GM19240 (cell line): ENCODE results near the gene CDK14.

Experiments
- DNase-seq: peaks from one replicate; pipeline ENCODE4 v3.0.0; 2011; ENCODE audit warnings: low spot score; ENCODE audit not compliant: insufficient read length

CDK14 gene

GRCh38 chr7:91191771-91192170 is 595.6 kb downstream of the CDK14 start:
- DNase-seq, result no peak

GRCh38 chr7:91193141-91193540 is 597.0 kb downstream of the CDK14 start:
- DNase-seq, result no peak

GRCh38 chr7:91194841-91195240 is 598.7 kb downstream of the CDK14 start:
- DNase-seq, result no peak

GRCh38 chr7:91196058-91196457 is 599.9 kb downstream of the CDK14 start:
- DNase-seq, result no peak

- no peak for DNase-seq
These were observed 602.2 kb downstream of the CDK14 start for GRCh38 chr7:91198371-91198770.

- no peak for DNase-seq
These were observed 603.5 kb downstream of the CDK14 start for GRCh38 chr7:91199601-91200000.

GRCh38 chr7:91201442-91202113 is 605.5 kb downstream of the CDK14 start:
- no peak for DNase-seq

GRCh38 chr7:91206361-91206960 is 610.3 kb downstream of the CDK14 start:
- DNase-seq, result no peak

GRCh38 chr7:91212582-91212981 is 616.5 kb downstream of the CDK14 start:
- no peak for DNase-seq

GRCh38 chr7:91226411-91226810 is 630.3 kb downstream of the CDK14 start:
- no peak for DNase-seq

GRCh38 chr7:91228327-91228726 is 632.2 kb downstream of the CDK14 start:
- no peak for DNase-seq

GRCh38 chr7:91228927-91229558 is 632.9 kb downstream of the CDK14 start:
- DNase-seq, result no peak

GRCh38 chr7:91230100-91230499 is 634.0 kb downstream of the CDK14 start:
- no peak for DNase-seq

GRCh38 chr7:91230503-91230902 is 634.4 kb downstream of the CDK14 start:
- DNase-seq, result no peak

GRCh38 chr7:91233212-91233611 is 637.1 kb downstream of the CDK14 start:
- no peak for DNase-seq

- DNase-seq, result no peak
These were observed 639.2 kb downstream of the CDK14 start for GRCh38 chr7:91235211-91235832.

- no peak for DNase-seq
These were observed 643.1 kb downstream of the CDK14 start for GRCh38 chr7:91239171-91239604.

GRCh38 chr7:91239772-91240171 is 643.7 kb downstream of the CDK14 start:
- no peak for DNase-seq

- DNase-seq, result no peak
These were observed 644.3 kb downstream of the CDK14 start for GRCh38 chr7:91240376-91240941.

- no peak for DNase-seq
These were observed 646.1 kb downstream of the CDK14 start for GRCh38 chr7:91242097-91242844.

GRCh38 chr7:91243591-91244301 is 647.6 kb downstream of the CDK14 start:
- no peak for DNase-seq
